ENCODE results near the gene CHN2.

CHN2 gene

DNA sequence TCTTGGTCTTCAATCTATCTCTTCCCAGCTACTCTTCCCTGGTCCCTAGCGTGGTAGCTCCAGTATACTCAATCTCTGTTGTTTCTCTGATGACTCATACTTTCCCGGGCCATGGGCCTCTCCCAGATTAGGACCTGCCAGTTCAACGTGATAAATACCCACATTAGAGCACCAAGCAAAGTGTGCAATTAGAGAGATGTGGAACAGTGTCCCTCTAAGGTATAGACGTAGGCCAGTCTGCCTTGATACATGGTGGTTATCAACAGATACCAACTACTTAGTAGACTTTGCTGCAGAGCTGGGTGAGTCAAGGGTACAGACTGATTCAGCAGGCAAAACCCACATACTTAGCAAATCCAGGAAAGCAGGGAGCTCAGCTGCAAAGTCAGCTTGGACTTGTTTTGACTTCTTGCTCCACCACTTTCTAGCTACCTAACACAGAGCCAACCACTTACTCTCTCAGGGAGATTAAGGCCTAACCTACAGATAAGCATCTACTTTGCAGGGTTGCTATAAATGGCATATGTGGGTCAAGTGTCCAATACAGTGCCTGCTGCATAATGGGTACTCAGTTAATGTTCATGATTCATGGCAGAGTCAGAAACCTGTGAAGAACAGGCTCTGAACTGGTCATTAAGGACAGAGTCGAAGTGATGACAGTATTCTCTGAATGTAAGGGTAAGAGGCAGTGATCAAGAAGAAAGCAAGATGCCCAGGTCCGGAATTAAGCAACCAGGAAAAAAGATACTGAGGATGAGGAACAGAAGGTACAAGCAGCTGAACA, 176.1 kb downstream of the CHN2 start:
- no peak for DNase-seq

DNA sequence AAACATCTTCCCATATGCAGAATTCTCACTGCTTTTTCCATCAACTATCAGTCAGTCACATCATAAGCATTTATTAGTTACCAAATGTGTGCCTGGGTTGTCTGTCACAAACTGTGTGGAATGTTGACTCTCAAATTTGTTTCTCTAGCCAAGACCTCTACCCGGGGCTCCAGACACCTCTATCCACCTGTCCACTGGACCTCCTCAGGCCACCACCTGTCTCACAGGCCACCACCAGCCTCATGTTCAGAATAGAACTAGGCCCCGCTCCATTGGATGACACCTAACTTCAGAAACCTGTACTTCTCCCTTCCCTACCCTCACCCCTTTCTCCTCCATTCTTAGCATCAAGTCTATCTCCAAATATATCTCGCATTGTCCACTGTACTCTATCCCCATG, 176.9 kb downstream of the CHN2 start:
- no peak for DNase-seq

DNA sequence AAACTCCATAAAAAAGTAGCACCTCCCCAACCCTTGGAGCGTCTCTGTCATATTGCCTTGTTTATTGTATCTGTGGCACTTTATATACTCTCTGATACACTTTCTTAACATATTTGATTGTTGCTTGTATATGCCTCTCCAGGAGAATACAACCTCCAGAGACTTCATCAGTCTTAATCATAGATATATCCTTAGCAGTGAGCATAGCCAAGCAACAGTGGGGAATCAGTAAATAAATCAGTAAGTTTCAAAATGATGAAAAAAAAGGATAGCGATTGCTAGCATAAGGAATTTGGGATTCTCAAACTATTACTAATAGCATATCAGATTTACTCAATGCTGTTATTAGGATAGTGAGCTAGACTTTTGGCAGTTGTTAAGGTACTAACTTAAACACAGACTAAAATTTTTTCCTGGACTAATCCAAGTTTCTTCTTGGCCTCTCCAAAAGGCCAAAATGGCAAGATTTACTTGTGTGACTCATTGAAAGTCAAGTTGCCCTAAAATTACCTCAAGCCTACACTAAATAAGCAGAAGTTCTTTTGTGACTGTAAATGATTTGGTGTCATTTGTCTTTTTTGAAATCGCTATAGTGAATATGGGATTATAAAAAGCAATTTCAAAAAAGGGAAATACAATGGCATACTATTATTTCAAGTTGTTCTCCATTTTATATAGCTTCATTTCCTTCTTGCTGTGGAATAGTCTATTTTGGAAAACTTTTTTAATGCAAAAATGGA, 177.9 kb downstream of the CHN2 start:
- no peak for DNase-seq

DNA sequence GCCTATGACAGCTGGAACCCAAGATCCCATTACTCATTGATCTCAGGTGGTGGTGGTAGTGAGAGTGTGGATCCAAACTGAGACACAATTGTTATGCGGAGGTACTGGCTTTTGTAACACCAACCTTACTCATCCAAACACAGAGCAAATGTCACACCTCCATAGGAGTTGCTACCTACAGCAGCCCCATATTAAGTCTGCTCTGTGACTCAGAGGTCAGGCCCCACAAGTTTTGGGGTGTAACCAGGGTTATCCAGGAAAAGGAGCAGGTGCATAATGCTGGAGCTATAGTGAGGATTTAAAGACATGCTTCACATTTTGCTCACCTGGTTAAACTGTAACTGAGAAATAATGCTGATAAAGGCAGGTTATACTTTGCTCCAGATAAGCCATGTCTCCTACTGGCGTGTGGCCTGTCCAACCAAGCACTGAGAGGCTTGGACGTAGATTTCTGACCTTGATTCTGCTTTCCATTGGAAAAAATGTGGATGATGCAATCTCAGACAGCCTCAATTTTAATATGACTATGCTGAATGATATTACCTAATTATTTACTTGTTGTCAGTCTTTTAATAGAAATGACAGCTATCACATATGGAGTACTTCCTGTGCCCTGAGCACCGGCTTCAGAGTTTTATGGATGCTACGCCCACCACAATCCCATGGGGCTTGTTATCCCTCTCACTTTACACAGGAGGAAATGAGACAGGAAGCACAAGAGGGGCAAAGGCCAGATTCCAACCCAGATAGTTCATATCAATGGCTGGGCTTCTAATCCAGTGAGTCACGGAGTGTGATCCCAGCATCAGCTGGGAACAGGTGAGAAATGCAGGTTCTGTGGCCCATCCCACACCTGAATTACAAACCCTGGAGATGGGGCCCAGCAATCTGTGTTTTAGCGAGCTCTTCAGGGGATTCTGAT, 181.3 kb downstream of the CHN2 start:
- DNase-seq = no peak

DNA sequence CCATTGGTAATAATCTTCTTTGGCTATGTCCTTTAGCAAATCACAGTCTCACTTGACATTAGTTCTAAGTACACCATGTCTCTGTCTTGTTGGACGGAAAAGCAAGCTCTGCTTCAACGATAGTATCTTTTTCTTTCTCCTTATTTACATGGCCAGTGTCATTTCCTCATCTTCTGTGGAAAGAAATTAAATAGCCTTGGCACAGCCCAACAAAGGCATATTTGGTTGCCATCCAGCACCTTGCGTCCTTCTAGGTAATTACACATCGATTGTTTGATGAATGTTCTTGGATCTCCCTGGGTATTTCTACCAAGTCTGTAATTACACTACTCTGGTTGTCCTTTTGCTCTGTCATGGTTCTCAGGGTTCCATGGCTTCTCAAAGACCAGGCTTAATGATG, 183.1 kb downstream of the CHN2 start:
- DNase-seq = no peak

DNA sequence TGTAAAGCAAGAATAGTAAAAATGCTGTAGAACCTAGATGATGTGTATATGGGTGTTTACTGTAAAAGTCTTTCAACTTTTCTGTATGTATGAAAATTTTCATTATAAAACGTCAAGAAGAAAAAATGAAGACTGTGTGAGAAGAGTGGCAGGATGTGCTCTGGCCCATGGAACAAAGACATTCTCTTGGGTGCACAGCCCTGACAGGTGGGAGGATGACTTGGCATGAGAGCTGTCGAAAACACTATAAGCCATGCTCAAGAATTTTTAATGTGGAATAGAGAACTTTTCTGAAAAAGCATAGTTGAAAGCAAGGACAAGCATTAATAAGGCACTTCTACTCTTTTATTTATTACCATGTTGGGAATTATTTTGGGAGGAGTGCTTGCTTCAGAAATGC, 185.0 kb downstream of the CHN2 start:
- DNase-seq = no peak

DNA sequence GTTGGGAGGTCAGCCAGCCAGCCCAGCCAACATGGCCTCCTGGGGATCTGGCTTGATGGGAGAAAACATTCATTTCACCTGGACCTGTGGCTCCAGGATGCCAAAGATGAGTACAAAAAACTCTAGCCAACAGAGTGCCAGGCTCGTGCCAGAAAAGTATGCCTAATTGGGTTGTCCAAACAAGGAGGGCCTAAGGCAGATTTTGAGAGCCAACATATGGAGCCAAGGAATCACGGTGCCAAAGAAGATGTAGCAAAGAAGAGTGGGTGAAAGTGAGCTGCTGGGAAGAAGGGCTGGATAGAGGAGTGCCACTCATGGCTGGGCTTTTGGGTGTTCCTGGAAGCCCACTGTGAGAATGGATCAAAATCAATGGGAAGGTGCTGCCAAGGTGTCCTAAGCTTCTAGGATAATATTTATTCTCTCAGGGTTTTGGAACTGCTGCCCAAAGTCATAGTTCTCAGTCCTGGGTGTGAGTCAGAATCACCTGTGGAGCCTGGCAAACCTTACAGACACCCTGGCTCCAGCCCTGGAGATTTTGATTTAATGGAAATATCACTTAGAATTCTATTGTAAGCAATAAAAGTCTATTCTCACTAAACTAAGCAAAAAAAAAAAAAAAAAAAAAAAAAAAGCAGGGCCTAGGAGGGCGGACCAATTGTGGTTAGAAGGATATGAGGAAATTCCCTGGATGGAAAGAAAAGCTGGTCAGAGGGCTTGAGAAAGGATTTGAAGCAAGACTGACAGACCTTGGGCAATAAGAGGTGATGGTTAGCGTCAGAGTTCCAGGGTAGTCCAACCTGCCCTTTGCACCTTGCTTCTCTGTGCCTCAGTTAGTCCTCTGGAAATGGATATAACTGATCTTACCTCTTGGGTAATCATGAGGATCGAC, 186.9 kb downstream of the CHN2 start:
- DNase-seq = no peak

DNA sequence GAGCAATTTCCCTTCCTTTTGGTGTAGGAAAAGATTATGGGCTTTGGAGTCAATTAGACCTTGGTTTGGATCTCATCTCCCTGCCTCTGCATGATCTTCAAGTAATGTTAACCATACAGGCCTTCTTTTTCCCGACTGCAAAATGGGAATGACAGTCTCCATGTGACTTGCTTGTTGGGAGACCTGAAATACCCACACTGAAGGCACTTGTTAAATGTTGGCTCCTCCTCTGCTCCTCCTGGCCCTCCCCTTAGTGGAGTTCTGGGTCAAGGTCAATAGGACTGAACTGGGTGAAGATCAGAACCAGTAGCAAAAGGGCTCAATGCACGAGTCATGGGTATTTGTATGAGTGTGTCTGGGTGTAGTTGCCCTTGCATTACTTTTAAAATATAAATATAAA, 189.7 kb downstream of the CHN2 start:
- no peak for DNase-seq

DNA sequence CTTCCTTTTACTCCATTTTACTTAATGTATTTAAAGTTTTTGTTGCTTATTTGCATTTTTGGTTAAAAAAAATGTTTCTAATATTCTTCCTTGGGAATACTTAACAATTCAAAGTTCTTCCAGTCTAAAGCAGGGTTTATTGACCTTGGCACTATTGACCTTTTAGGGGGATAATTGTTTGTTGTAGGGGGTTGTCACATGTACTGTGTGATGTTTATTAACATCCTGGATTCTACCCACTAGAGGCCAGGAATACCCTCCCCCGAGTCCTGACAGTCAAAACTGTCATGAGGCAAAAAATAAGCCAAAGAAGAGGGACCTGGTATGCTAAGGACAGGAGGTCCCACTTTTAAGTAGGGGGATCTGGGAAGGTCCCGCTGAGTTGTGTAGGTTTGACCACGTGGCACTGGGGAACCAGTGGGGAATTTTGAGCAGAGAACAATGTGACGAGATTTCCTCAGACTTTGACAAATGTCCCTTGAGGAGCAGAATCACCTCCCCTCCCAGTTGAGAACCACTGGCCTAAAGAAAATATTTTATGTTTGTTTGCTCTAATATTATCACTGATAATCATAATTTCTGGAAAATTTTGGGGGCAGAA, 190.7 kb downstream of the CHN2 start:
- DNase-seq = no peak

DNA sequence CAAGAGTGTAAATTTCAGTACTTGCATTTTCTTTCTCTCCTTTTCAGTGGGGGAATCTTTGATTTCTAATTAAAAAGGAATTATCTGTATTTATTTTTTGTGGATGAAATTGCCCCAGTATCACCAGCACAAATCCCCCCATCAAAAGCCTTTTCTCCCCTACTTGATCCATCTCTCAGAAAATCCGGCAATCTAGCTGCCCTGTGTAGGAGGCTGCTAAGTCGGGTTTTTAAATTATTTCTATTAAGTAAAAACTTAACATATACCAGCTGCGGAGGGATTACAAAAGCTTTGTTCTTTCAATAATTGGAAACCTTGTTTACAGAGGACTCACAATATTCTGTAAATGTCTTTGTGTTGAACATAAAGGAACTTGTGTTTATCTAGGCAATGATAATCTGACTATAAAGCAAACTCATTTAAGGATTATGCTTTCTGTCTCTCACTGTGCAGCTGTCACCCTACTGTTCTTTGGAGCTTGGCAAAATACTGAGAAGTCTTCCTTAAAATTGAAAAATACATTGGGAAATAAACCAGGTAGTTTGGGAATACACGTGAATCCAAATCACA, 191.7 kb downstream of the CHN2 start:
- DNase-seq = no peak

DNA sequence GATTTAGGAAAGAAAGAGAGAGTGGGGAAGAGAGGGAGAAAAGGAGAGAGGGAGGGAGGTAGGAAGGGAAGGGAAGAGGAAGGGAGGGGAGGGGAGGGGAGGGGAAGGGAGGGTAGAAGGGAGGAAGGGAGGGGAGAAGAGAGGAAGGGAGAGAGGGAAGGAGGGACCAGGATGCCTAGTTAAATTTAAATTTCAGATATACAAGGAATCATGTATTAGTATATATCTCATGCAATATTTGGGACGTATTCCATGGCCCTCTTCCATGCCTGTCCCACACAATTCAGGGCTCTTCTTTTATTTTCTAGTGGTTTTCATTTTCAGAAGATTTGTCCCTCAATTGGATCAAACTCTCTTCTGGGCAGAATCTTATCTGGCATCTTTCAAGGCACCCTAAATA, 196.7 kb downstream of the CHN2 start:
- DNase-seq = no peak

DNA sequence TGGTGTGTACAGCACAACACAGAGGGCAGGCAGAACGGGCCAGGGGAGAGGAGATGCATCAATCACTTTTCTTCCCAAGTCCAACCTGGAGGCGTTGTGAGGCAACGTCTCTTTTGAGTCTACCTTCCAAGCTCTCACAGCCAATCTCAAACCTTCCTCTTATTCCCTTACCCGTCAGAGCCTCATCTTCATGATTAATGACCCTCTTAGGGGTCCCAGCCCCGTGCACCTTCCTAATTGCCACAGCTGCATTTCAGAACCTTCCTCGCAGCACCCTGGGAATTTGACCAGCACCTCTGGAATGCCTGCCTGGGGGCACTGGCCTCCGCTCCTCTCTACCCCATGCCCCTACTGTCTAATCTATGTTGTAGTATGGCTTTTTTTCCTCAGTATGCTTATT, 199.7 kb downstream of the CHN2 start:
- DNase-seq = no peak

DNA sequence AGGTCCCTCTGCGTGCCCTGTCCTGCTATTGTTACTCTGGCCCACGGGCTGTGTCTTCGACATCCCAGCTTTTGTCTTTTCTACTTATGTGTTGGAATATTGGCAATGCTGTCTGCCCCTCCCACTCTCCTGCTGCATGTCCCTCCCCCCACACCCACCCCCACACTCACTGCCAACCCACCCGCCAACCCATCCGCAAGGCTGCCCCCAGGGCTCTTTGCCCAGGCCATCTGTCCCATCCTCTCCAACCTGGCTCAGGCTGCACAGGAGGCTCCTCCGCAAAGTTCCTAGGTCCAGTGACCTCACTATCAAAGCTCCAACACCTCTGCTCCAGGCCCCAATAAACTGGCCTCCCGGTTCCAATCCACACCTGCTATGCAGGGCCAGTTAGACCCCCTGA, 202.0 kb downstream of the CHN2 start:
- no peak for DNase-seq

DNA sequence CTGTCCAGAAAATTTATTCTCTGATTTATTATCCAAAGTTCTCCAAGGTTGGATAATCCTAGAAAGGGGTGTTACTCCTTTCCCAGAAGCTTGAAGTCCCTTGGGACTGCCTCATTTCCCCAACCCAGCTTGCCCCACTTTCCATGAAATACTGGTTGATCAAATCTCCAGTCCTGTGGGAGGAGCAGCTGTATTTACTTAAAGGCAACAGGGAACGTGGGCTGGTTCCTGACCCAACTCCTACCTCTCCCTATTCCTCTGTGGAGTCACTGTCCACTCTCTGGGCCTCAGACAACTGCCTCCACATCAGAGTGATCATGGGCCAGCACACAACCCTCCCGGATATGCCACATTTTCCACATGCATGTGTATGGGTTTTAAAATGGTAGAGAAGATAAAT, 202.8 kb downstream of the CHN2 start:
- DNase-seq = no peak

DNA sequence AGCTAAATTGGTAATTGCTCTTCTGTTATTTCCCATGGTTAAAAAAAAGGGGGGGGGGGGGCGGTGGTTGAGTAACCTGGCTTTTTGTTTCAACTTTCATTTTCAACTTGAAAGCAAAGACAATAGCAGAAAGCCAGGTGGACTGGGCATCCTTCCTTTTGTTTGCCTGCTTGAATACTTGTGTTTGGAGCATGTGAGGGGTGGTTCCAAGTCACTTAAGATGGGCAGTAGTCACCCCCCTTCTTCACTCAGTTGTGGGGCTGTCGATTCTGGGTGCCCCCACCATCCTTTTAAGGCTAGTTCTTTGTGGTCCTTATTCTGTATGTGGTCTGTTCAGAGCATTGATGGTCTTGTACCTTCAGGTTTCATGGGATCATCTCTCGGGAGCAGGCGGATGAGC, 203.4 kb downstream of the CHN2 start:
- no peak for DNase-seq

DNA sequence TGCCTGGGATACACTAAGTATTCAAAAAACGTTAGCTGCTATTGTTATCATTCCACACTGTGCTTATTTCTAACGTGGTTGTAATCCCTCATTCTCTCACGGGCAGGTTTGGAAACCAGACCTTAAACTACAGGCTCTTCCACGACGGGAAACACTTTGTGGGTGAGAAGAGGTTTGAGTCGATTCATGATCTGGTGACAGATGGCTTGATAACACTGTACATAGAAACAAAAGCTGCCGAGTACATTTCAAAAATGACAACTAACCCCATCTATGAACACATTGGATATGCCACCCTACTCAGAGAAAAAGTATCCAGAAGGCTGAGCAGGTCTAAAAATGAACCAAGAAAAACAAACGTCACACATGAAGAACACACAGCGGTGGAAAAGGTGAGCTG, 205.9 kb downstream of the CHN2 start:
- no peak for DNase-seq

DNA sequence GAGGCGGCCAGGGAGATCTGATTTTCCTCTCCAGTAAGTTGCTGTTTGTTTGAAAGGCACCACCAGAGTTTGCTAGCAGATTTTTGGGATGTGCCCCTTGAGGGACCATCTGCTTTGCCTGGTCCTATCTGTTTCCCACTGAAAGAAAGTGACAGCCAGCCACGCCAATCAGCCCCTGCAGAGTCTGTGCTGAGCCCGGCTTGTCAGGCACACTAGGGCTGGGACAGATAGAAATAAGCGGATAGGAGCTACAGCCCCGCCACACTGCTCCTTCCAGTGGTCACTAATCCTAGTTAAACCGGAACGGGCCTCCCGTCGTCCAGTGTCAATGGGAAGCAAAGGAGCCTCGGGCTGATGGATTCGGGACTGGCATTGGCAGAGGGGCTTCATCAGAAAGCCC, 207.2 kb downstream of the CHN2 start:
- no peak for DNase-seq

DNA sequence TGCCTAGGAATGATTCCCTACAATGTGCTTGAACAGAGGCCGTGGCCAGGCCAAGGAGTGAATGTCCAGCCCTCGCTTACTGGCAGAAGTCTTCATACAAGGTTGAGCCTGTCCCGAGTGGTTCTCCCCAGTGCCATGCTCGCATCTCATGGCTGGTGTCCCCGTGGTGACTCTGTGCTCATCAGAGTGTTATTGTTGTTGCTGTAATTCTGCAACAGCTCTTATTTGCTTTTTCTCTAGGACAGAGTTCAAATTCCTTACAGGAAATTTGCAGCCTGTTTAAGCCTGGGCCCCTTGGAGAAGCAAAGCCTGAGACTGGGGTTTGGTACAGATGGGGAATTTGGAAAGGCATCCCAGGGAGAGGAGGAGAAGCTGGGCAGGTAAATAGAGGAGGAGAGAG, 211.3 kb downstream of the CHN2 start:
- no peak for DNase-seq

DNA sequence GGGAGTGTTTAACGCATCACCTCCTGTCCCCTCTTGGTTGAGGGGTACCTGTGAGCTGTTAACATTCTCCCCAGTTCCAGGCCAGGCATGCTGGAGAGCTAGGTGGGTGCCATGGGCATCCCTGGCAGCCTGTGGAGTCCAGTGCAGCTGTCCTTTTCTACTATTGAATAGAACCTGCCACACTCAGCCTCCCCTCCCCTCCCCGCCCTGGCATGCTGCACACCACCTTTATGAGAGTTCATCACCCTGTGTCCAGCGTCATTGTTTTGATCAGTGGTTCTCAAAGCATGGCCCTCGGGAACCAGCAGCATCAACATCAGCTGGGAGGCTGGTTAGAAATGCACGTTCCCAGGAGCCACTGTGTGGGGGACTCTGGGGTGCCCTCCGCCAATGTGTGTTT, 211.8 kb downstream of the CHN2 start:
- DNase-seq = no peak

DNA sequence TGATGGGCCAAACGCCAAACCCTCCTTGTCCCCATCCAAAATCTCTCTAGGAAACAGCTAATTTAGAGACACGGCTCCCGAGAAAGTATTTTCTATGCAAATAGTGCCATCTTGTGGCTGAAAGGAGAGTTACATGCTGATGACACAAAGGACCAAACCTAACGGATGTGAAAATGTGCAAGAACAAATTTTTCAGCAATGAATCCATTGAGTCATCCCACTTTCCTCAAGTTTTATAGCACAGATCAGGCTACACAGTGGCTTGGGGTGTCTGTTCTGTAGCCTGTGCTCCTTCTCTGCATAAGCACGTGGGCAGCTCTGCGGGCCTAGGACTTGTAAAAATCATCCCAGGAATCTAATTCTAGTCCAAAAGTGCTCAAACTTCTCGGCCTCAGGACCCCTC, 214.3 kb downstream of the CHN2 start:
- peak; percentile 21 to 40 for DNase-seq

DNA sequence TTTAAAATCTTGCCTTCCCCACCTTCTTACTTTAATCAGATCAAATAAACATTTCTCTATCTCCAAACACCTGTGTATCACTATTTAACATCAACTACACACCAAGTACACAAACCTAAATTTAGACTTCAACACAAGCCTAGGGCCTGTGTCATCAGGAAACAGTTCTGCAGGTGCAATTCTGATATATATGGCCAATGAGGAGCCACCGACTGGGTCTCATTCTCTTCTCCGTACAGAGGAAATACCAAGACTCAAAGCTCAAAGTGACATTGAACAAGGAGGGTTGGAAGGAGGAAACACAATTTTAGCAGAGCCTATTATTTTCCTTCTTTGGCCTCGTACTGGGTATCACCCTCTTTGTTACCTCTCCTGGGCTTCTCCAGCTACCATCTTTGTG, 216.4 kb downstream of the CHN2 start:
- DNase-seq = no peak

DNA sequence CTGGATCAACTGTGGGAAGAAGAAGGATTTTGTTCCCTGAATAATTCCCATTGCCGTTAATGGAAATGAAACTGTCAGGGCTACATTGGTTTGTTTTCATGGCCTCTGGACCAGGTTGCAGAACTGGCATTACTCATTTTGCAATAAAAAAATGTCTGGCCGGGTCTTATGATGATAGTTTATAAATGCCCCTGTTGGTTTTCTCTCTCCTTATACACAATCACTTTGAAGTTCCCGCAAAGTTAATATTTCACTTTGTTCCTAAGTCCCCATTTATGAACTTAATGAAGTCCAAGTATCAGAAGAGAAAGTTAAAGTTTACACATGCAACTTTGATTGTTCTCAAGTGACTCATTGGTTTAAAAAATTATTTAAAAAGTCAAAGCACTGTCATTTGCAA, 218.3 kb downstream of the CHN2 start:
- DNase-seq = no peak
